Panc1 (cell line): ENCODE measurements around the gene FAM3C.

ENCODE experiments used
- POLR2AphosphoS5 ChIP-seq: IDR thresholded peaks from 2 replicates; pipeline ENCODE4 v1.6.1; 2012; ENCODE audit warnings: mild to moderate bottlenecking, low read depth, low read length, moderate library complexity
- TF ChIP-seq, protein P1 (sequence below): fragments of 450-650 bp; IDR thresholded peaks from 2 replicates; pipeline ENCODE4 v1.5.1; 2017; ENCODE audit warnings: mild to moderate bottlenecking

DNA sequence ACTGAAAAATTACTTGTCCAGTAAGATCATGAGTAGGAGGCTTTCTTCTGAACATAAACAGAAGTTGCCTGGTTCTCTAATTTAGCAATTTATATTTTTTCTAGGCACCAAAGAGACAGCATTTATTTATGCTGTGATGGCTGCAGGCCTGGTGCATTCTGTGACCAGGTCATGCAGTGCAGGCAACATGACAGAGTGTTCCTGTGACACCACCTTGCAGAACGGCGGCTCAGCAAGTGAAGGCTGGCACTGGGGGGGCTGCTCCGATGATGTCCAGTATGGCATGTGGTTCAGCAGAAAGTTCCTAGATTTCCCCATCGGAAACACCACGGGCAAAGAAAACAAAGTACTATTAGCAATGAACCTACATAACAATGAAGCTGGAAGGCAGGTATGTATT lies 64.5 kb downstream of the FAM3C start:
- TF ChIP-seq, protein P1, sequence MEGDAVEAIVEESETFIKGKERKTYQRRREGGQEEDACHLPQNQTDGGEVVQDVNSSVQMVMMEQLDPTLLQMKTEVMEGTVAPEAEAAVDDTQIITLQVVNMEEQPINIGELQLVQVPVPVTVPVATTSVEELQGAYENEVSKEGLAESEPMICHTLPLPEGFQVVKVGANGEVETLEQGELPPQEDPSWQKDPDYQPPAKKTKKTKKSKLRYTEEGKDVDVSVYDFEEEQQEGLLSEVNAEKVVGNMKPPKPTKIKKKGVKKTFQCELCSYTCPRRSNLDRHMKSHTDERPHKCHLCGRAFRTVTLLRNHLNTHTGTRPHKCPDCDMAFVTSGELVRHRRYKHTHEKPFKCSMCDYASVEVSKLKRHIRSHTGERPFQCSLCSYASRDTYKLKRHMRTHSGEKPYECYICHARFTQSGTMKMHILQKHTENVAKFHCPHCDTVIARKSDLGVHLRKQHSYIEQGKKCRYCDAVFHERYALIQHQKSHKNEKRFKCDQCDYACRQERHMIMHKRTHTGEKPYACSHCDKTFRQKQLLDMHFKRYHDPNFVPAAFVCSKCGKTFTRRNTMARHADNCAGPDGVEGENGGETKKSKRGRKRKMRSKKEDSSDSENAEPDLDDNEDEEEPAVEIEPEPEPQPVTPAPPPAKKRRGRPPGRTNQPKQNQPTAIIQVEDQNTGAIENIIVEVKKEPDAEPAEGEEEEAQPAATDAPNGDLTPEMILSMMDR = no peak
- TF ChIP-seq POLR2AphosphoS5 = no peak
